HL-60 (cell line): Measurements from ENCODE around the gene SP110.

ENCODE experiments used
- CTCF ChIP-seq: IDR thresholded peaks from one replicate; pipeline ENCODE4 v1.5.1; 2011; ENCODE audit warnings: low read length, control low read depth, inconsistent platforms; ENCODE audit not compliant: insufficient read depth
- POLR2AphosphoS5 ChIP-seq: IDR thresholded peaks from 2 replicates; pipeline ENCODE4 v1.6.1; 2012; ENCODE audit warnings: low read depth
- TF ChIP-seq, protein P1 (sequence below): IDR thresholded peaks from 2 replicates; pipeline ENCODE4 v1.6.1; 2012; ENCODE audit warnings: low read depth; ENCODE audit not compliant: insufficient replicate concordance

- TF ChIP-seq CTCF (no peak), POLR2AphosphoS5 (no peak)
- TF ChIP-seq, protein P1, sequence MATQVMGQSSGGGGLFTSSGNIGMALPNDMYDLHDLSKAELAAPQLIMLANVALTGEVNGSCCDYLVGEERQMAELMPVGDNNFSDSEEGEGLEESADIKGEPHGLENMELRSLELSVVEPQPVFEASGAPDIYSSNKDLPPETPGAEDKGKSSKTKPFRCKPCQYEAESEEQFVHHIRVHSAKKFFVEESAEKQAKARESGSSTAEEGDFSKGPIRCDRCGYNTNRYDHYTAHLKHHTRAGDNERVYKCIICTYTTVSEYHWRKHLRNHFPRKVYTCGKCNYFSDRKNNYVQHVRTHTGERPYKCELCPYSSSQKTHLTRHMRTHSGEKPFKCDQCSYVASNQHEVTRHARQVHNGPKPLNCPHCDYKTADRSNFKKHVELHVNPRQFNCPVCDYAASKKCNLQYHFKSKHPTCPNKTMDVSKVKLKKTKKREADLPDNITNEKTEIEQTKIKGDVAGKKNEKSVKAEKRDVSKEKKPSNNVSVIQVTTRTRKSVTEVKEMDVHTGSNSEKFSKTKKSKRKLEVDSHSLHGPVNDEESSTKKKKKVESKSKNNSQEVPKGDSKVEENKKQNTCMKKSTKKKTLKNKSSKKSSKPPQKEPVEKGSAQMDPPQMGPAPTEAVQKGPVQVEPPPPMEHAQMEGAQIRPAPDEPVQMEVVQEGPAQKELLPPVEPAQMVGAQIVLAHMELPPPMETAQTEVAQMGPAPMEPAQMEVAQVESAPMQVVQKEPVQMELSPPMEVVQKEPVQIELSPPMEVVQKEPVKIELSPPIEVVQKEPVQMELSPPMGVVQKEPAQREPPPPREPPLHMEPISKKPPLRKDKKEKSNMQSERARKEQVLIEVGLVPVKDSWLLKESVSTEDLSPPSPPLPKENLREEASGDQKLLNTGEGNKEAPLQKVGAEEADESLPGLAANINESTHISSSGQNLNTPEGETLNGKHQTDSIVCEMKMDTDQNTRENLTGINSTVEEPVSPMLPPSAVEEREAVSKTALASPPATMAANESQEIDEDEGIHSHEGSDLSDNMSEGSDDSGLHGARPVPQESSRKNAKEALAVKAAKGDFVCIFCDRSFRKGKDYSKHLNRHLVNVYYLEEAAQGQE = no peak
Observed at GRCh38 chr2:230209422-230210051, 10.2 kb downstream of the SP110 start.
